Measurements from ENCODE around the gene DNAJB1.

DNA sequence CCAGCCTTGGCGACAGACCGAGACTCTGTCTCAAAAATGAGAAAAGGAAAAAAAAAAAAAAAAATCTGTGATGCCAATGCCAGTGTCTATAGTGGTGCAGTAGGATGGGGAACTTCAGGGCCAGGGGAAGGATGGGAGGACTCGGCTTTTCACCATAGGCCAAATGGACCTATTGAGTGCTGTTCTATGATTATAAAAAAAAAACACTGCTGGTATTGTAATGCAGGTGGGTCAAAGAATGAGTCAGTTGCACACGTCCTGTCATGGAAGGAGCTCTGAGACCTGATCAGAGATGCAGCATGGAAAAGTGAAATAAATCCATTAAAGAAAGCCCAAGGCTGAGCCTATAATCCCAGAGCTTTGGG, 7.0 kb downstream of the DNAJB1 start:
- TF ChIP-seq, protein P1, sequence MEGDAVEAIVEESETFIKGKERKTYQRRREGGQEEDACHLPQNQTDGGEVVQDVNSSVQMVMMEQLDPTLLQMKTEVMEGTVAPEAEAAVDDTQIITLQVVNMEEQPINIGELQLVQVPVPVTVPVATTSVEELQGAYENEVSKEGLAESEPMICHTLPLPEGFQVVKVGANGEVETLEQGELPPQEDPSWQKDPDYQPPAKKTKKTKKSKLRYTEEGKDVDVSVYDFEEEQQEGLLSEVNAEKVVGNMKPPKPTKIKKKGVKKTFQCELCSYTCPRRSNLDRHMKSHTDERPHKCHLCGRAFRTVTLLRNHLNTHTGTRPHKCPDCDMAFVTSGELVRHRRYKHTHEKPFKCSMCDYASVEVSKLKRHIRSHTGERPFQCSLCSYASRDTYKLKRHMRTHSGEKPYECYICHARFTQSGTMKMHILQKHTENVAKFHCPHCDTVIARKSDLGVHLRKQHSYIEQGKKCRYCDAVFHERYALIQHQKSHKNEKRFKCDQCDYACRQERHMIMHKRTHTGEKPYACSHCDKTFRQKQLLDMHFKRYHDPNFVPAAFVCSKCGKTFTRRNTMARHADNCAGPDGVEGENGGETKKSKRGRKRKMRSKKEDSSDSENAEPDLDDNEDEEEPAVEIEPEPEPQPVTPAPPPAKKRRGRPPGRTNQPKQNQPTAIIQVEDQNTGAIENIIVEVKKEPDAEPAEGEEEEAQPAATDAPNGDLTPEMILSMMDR (optimal IDR thresholded peaks at IDR 0.05 in 1 of 3, IDR thresholded peaks at IDR 0.05 in 1 of 3, conservative IDR thresholded peaks at IDR 0.05 in 1 of 3; ENCODE audit: extremely low read depth in 1 of 3, insufficient read depth in 2 of 3, low read length in 3 of 3) = no peak
- no peak for TF ChIP-seq EZH2 (IDR thresholded peaks at IDR 0.05; ENCODE audit: low read length)

Data from keratinocyte (primary cell).